Suppressor macrophage (primary cell): Measurements from ENCODE around the gene NCKAP5.

Source experiments
- DNase-seq, 4 experiments: peaks; one replicate each; pipeline ENCODE4 v3.0.0-alpha.2; 2020 to 2022

NCKAP5 gene

DNA sequence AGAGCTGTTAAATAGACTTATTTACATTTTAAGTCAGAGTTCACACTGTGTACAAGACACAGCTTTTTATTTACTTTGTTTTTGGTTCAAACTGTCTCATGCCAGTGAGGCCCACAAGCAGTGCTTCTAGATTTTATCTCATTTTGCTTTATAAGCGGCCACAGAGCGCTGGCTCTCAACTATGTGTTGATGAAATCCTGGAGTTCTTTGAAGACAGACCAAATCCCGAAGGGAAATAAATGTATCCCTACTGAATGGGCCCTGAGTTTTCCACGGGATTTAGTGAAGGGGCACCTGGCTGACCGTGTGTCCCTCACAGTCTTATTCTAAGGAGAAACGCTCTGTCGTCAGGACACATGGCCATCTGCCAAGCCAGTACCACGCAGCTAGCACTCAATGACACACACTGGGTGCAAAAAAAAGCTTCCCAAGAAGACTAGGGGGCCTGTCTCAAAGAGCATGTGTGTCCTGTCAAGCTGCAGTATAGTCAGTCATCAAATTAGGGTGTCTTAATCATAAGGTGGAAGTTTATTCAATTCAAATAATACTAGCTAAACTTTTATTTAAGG lies 921.6 kb downstream of the NCKAP5 start:
- DNase-seq: no peak

- peak; percentile 57 to 77 (median 76) for DNase-seq
These were observed 922.3 kb downstream of the NCKAP5 start for GRCh38 chr2:132645722-132646539.

DNA sequence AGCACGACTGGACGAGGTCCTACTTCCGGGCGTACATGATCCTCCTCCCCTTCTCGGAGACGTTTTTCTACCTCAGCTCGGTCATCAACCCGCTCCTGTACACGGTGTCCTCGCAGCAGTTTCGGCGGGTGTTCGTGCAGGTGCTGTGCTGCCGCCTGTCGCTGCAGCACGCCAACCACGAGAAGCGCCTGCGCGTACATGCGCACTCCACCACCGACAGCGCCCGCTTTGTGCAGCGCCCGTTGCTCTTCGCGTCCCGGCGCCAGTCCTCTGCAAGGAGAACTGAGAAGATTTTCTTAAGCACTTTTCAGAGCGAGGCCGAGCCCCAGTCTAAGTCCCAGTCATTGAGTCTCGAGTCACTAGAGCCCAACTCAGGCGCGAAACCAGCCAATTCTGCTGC lies 923.1 kb downstream of the NCKAP5 start:
- no peak for DNase-seq

DNA sequence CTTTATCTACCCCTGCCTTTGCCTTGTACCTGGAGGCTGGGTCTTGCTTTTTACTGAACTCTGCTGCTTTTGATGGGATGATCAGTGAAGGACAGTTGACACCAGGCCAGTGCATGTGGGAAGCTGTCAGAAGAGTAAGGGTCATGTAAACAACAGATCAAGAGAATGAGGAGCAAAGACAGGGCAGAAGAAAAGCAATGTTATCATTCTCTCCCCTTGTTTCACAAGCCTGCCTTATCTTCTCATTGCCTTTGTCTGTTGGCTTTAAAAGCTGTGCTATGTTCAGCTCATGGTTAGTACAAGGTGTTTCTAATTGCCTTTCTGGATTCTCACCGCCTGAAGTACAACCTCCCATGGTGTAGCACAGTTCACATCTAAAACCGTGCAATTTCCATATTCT lies 925.8 kb downstream of the NCKAP5 start:
- no peak for DNase-seq

GRCh38 chr2:132641819-132642218 lies 926.4 kb downstream of the NCKAP5 start:
- peak in 1 of 4 experiments; percentile 7 for DNase-seq

DNA sequence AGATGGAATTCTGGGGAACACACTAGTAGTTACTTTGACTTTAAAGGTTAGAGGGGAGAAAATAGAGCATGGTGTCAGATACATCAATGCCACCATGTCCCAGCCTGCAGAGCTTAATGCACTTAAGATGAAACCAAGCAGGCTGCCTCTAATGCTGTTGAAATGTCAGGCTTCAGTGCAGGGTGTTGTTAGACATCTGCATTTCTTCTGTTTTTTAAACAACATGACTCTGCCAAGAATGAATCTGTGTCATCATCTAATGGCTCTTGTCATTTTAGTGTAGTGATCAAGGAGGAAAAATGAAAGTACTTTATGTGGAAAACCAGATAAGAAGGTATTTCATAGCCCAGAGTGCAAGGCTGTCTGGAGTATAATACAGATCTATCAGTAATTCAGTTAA lies 928.1 kb downstream of the NCKAP5 start:
- DNase-seq: no peak

DNA sequence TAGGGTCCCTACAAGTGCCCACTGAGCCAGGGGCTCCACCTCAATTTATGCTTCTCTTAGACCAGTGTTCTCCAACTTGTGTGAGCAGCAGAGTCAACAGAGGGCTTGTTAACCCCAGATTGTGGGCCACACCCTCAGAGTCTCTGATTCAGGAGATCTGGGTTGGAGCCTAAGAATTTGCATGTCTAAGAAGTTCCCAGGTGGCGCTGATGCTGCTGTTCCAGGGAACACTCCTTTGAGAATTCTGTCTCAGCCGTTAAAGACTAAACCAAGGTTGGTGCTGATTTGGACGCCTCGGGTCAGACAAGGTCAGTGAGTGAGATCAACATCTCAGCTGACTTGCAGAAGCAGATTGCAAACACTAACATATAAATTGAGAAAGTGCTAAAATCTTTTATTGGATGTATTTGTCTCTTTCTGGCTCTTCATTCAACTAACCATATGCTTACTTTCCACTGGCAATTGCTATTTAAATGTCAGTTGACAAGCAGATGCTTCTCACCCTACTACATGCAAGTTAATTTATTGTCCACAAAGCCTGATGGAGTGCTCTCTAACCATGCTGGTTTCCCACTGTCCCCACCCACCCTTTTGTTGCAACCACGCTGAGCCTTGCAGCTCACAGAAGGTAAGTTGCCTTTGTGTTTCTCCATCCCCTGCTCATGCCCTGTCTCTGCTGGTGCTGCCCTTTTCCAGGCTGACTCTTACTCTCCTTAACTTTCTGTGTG lies 929.8 kb downstream of the NCKAP5 start:
- no peak for DNase-seq

DNA sequence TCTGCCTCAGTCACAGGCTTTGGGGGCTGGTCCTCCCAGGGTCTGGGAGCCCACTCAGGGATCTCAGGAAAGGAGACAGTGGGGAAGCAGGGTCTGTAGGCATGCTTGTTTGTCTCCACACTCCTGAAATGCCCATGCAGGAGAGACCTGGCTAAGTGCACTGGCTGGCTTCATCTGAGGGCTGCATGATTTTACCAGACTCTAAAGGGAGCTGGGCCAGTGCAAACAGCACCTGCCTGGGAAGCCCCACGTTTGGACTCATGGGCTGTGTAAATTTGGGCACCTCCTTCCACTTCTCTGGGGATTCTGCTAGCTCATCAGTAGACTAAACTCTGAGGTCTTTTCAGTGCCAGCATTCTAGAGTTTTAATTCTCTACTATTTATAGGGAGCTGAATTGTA lies 931.9 kb downstream of the NCKAP5 start:
- no peak for DNase-seq

GRCh38 chr2:132633635-132634034 lies 934.6 kb downstream of the NCKAP5 start:
- no peak for DNase-seq

DNA sequence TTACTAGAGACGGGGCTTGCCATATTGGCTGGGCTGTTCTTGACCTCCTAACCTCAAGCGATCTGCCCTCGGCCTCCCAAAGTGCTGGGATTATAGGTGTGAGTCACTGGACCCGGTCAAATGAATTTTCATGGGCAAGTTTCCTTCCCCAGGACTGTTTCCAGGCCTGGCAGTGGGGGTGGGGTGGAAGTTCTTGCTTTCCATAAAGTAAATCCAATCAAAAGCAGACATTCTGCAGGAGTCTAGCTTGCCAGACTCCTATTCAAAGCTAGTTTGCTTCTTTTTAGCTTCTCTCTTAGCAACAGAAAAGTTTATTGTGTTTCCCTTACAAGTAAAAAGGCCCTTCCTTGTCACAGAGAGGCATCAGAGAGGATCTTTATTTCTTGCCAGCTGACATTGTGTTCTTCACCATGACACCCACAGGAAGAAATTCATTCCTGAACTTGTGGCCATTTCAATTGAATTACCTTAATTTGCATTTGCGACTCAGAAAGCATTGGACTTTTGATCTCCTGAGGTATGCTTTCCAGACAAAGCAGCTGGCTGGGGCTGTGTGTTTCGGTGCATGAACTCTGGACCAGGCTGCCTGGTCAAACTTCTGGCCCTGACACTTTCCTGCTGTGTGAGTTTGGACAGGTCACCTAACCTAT lies 936.1 kb downstream of the NCKAP5 start:
- DNase-seq: no peak

- DNase-seq: no peak
These were observed 940.7 kb downstream of the NCKAP5 start for GRCh38 chr2:132627536-132627935.

DNA sequence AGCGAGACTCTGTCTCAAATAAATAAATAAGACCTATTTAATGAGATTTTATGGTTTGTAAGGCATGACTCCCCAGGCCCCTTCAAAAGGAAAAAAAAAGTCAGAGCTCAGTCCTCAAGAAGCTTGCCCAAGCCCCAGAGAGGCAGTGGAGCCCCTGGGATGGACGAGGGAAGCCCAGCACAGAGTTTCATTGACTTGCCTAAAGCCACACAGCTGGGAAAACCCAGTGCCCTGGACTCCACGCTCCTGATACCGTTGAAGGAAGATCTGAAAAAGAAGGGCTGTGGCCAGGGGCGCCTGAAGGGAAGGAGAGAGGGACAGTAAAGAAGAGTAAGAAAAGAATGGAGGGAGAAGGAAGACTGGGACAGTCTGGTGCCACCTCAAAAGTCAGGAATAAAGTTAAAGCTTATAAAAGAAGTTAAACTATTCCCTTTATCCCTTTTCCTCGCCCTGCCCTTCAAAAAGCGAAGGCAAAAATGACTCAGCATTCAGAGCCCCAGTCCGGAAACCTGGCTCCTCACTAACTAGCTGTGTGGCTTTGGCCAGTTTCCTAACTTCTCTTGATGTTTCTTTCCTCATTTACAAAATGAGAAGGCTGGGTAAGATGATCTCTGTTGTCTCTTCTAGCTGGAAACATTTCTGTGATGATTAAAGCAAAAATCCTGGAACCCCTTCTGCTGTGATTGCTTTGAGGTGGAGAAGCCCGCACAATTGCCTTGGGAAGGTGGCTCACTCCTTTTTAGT lies 945.0 kb downstream of the NCKAP5 start:
- DNase-seq: peak; percentile 19 to 58 (median 40)
